Left kidney (tissue), 2 donors: ENCODE results near the gene SULT4A1. TPM values are rescaled to one million over a fixed set of nuclear protein-coding genes. Genes with fewer than 3 reads are reported as not detected.
"Not testable (repeated sequence)": the region's sequence is repeated elsewhere in the genome, so short reads cannot be mapped to it uniquely, and the experiment has no call there.

Source experiments
- DNase-seq: peaks from one replicate; pipeline ENCODE4 v3.0.0-alpha.2; 2013
- polyA plus RNA-seq: library from polyadenylated mRNA; unstranded; fragments of 120-200 nt; gene quantifications from one replicate; pipeline ENCODE4 v1.2.1, GENCODE V29; 2013; ENCODE audit not compliant: insufficient read length

The SULT4A1 gene
- polyA plus RNA-seq, 1 donor = 4.0 TPM

- DNase-seq = no peak
These were observed 25.1 kb upstream of the SULT4A1 start for GRCh38 chr22:43887391-43887790.

GRCh38 chr22:43886231-43886630, 23.9 kb upstream of the SULT4A1 start:
- DNase-seq = no peak

GRCh38 chr22:43885786-43886185, 23.5 kb upstream of the SULT4A1 start:
- no peak for DNase-seq

- DNase-seq = no peak
These were observed 23.0 kb upstream of the SULT4A1 start for GRCh38 chr22:43885319-43885671.

- no peak for DNase-seq
These were observed 22.4 kb upstream of the SULT4A1 start for GRCh38 chr22:43884600-43885318.

GRCh38 chr22:43883719-43884415, 21.6 kb upstream of the SULT4A1 start:
- no peak for DNase-seq

GRCh38 chr22:43883012-43883661, 20.8 kb upstream of the SULT4A1 start:
- DNase-seq = peak; percentile 67

- DNase-seq = no peak
These were observed 19.9 kb upstream of the SULT4A1 start for GRCh38 chr22:43882122-43882767.

- no peak for DNase-seq
These were observed 19.1 kb upstream of the SULT4A1 start for GRCh38 chr22:43881091-43882061.

- no peak for DNase-seq
These were observed 18.3 kb upstream of the SULT4A1 start for GRCh38 chr22:43880541-43880991.

GRCh38 chr22:43879901-43880540, 17.7 kb upstream of the SULT4A1 start:
- DNase-seq = no peak

- DNase-seq = no peak
These were observed 16.7 kb upstream of the SULT4A1 start for GRCh38 chr22:43878831-43879550.

- DNase-seq = no peak
These were observed 15.9 kb upstream of the SULT4A1 start for GRCh38 chr22:43878079-43878795.

GRCh38 chr22:43876866-43877509, 14.7 kb upstream of the SULT4A1 start:
- no peak for DNase-seq

- no peak for DNase-seq
These were observed 7.5 kb upstream of the SULT4A1 start for GRCh38 chr22:43869799-43870198.

GRCh38 chr22:43869001-43869400, 6.7 kb upstream of the SULT4A1 start:
- not testable (repeated sequence) for DNase-seq

- DNase-seq = peak; percentile 78
These were observed 5.7 kb upstream of the SULT4A1 start for GRCh38 chr22:43867839-43868635.

- DNase-seq = no peak
These were observed 529 bp upstream of the SULT4A1 start for GRCh38 chr22:43862882-43863202.
